CD14-positive monocyte (primary cell): ENCODE data around the gene CNTNAP2. TPM values are rescaled to one million over a fixed set of nuclear protein-coding genes. Genes with fewer than 3 reads are reported as not detected.

Experiments used
- DNase-seq, 3 donors: peaks; one replicate each; pipeline ENCODE4 v3.0.0-alpha.2; 2011 to 2022
- H2AFZ ChIP-seq: 2 replicates; pipeline ENCODE4 v1.6.0; 2012; ENCODE audit warnings: mild to moderate bottlenecking, low read depth, low read length, inconsistent platforms; ENCODE audit not compliant: insufficient read depth, poor library complexity, severe bottlenecking
- H3K27ac ChIP-seq, 2 donors: 1 replicate in 1 of 2; 2 replicates in 1 of 2; pipeline ENCODE4 v1.5.1; 2012 to 2013; ENCODE audit warnings: low read length in 2 of 2, control low read depth in 1 of 2, inconsistent platforms in 1 of 2, low read depth in 1 of 2, mild to moderate bottlenecking in 1 of 2
- H3K27me3 ChIP-seq, 2 donors: one replicate each; pipeline versions ENCODE4 v1.6.0 to v1.6.1; 2011 to 2013; ENCODE audit warnings: low read length in 2 of 2; ENCODE audit not compliant: control insufficient read depth in 2 of 2, insufficient read depth in 2 of 2
- H3K36me3 ChIP-seq, 2 donors: replicated peaks in 1 of 2; 1 replicate in 1 of 2; 2 replicates in 1 of 2; pipeline versions ENCODE4 v1.5.1 to v1.6.1; 2012 to 2013; ENCODE audit warnings: low read length in 2 of 2, control low read depth in 1 of 2, inconsistent platforms in 1 of 2, mild to moderate bottlenecking in 1 of 2; ENCODE audit not compliant: insufficient read depth in 2 of 2, control insufficient read depth in 1 of 2
- H3K4me1 ChIP-seq, 2 donors: 1 replicate in 1 of 2; 2 replicates in 1 of 2; pipeline versions ENCODE4 v1.5.1 to v1.6.1; 2012 to 2013; ENCODE audit warnings: low read length in 2 of 2, control low read depth in 1 of 2, inconsistent platforms in 1 of 2, mild to moderate bottlenecking in 1 of 2, moderate library complexity in 1 of 2; ENCODE audit not compliant: insufficient read depth in 2 of 2, control insufficient read depth in 1 of 2
- H3K4me2 ChIP-seq: replicated peaks from 2 replicates; pipeline ENCODE3; 2012; ENCODE audit warnings: low read length, moderate library complexity, mild to moderate bottlenecking; ENCODE audit not compliant: poor library complexity, severe bottlenecking; ENCODE audit errors: extremely low read depth
- H3K4me3 ChIP-seq, 3 experiments: fragments of 200-600 bp in 1 of 3; sonication (generic) in 1 of 3; replicated peaks in 1 of 3; 1 replicate in 2 of 3; 2 replicates in 1 of 3; pipeline ENCODE4 v1.5.1; 2011 to 2013; ENCODE audit warnings: low read length in 3 of 3, mild to moderate bottlenecking in 3 of 3, control low read depth in 2 of 3, low read depth in 2 of 3, inconsistent platforms in 1 of 3, moderate library complexity in 1 of 3
- H3K79me2 ChIP-seq: 2 replicates; pipeline ENCODE4 v1.6.0; 2012; ENCODE audit warnings: mild to moderate bottlenecking, control low read depth, inconsistent platforms, low read length, moderate library complexity; ENCODE audit not compliant: insufficient read depth
- H3K9ac ChIP-seq: 2 replicates; pipeline ENCODE4 v1.6.0; 2017; ENCODE audit warnings: low read length, mild to moderate bottlenecking; ENCODE audit not compliant: insufficient read depth, poor library complexity, severe bottlenecking
- H3K9me3 ChIP-seq, 2 donors: replicated peaks in 1 of 2; 1 replicate in 1 of 2; 2 replicates in 1 of 2; pipeline versions ENCODE4 v1.5.1 to v1.6.1; 2012 to 2013; ENCODE audit warnings: low read length in 2 of 2, control low read depth in 1 of 2; ENCODE audit not compliant: control insufficient read depth in 1 of 2, insufficient read depth in 1 of 2
- H4K20me1 ChIP-seq: 2 replicates; pipeline ENCODE4 v1.6.0; 2012; ENCODE audit warnings: mild to moderate bottlenecking, low read length, control low read depth, moderate library complexity; ENCODE audit not compliant: insufficient read depth
- H3K27ac Mint-ChIP-seq, 7 donors: one replicate each; pipeline ENCODE4 v1.8.0; 2020; ENCODE audit warnings: mild to moderate bottlenecking in 7 of 7, mixed read lengths in 7 of 7, moderate library complexity in 6 of 7, inconsistent platforms in 2 of 7
- H3K27me3 Mint-ChIP-seq, 3 donors: one replicate each; pipeline ENCODE4 v1.8.0; 2021 to 2022; ENCODE audit warnings: low read depth in 3 of 3, mild to moderate bottlenecking in 3 of 3, mixed read lengths in 3 of 3, moderate library complexity in 3 of 3, inconsistent platforms in 1 of 3
- H3K36me3 Mint-ChIP-seq, 2 donors: one replicate each; pipeline ENCODE4 v1.8.0; 2020; ENCODE audit warnings: mixed read lengths in 2 of 2, inconsistent platforms in 1 of 2, mild to moderate bottlenecking in 1 of 2
- H3K4me1 Mint-ChIP-seq: one replicate; pipeline ENCODE4 v1.8.0; 2020; ENCODE audit warnings: mild to moderate bottlenecking, mixed read lengths
- H3K4me3 Mint-ChIP-seq, 2 donors: one replicate each; pipeline ENCODE4 v1.8.0; 2020; ENCODE audit warnings: mild to moderate bottlenecking in 2 of 2, mixed read lengths in 2 of 2, moderate library complexity in 1 of 2
- H3K9me3 Mint-ChIP-seq, 7 donors: one replicate each; pipeline ENCODE4 v1.8.0; 2020 to 2022; ENCODE audit warnings: mixed read lengths in 7 of 7, mild to moderate bottlenecking in 6 of 7, moderate library complexity in 6 of 7, inconsistent platforms in 2 of 7
- whole genome bisulfite sequencing: methylation state at CpG from one replicate; pipeline ENCODE4 v1.1.5; 2013; ENCODE audit warnings: missing lambda C conversion rate; ENCODE audit not compliant: insufficient coverage; 5-methylcytosine and 5-hydroxymethylcytosine counted together
- intact Hi-C, 2 donors: fragments of 100-400 bp; cut with micrococcal nuclease; formaldehyde crosslinking; loops; one replicate each; pipeline versions ENCODE4 v1.15.0 to v1.15.1; 2023
- polyA plus RNA-seq, 3 donors: library from polyadenylated mRNA; depleted of rRNA in 1 of 3; unstranded in 2 of 3; stranded (reverse) in 1 of 3; fragments of 300-500 nt in 2 of 3; fragments of >200 nt in 1 of 3; fragmentation: Illumina TruSeq in 2 of 3; gene quantifications; 1 replicate in 2 of 3; 2 replicates in 1 of 3; pipeline ENCODE4 v1.2.3, GENCODE V29; 2012 to 2021
- TF ChIP-seq, protein P1 (sequence below): fragments of 200-600 bp; IDR thresholded peaks from one replicate; pipeline ENCODE4 v1.8.0; 2022; ENCODE audit warnings: antibody characterized with exemption, mild to moderate bottlenecking

The CNTNAP2 gene
- polyA plus RNA-seq, 3 donors = 0.01 TPM; not detected in 2

DNA sequence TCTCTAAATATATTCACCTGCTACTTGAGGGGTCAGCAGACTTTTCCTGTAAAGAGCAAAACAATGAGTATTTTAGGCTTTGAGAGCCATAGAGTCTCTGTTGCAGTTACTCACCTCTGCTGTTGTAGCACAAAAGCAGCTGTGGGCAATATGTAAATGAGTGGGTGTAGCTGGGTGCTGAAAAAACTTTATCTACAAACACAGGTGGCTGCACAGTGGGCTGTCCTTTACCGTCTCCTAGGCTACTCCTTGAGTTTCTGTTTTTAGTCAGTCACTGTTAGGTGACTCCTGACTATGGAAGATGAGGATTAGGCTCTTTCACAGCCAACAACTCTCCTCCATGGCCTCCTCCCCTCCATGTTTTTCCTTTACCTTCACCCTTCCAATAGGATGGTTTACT is 2187.9 kb downstream of the CNTNAP2 start:
- H3K4me2 ChIP-seq = no peak overlapping the region
- H3K4me3 Mint-ChIP-seq = no peak overlapping the region
- H3K79me2 ChIP-seq = no peaks in the 10 kb centered on the region
- H3K9me3 Mint-ChIP-seq = peaks cover under 1 to 9% (median 3%) of the 10 kb centered on the region in 7 donors
- no peaks in the 10 kb centered on the region for H3K9me3 ChIP-seq
- no peaks in the 10 kb centered on the region for H3K36me3 Mint-ChIP-seq
- H3K4me3 ChIP-seq = no peak overlapping the region
- no peaks in the 10 kb centered on the region for H3K4me1 ChIP-seq
- H3K27ac Mint-ChIP-seq = peak overlapping the region in 1 of 7 donors; percentile 7
- no peak overlapping the region for H3K9ac ChIP-seq
- no CpG with 5 or more reads among the region's 1 CpG for WGBS
- no peaks in the 10 kb centered on the region for H4K20me1 ChIP-seq
- no peak overlapping the region for H2AFZ ChIP-seq
- no peak for DNase-seq
- no peak overlapping the region for H3K27ac ChIP-seq
- H3K36me3 ChIP-seq = no peaks in the 10 kb centered on the region
- TF ChIP-seq, protein P1, sequence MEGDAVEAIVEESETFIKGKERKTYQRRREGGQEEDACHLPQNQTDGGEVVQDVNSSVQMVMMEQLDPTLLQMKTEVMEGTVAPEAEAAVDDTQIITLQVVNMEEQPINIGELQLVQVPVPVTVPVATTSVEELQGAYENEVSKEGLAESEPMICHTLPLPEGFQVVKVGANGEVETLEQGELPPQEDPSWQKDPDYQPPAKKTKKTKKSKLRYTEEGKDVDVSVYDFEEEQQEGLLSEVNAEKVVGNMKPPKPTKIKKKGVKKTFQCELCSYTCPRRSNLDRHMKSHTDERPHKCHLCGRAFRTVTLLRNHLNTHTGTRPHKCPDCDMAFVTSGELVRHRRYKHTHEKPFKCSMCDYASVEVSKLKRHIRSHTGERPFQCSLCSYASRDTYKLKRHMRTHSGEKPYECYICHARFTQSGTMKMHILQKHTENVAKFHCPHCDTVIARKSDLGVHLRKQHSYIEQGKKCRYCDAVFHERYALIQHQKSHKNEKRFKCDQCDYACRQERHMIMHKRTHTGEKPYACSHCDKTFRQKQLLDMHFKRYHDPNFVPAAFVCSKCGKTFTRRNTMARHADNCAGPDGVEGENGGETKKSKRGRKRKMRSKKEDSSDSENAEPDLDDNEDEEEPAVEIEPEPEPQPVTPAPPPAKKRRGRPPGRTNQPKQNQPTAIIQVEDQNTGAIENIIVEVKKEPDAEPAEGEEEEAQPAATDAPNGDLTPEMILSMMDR = no peak
- H3K27me3 ChIP-seq = no peaks in the 10 kb centered on the region
- no peaks in the 10 kb centered on the region for H3K4me1 Mint-ChIP-seq
- no peaks in the 10 kb centered on the region for H3K27me3 Mint-ChIP-seq
- intact Hi-C loops = no loop called here

DNA sequence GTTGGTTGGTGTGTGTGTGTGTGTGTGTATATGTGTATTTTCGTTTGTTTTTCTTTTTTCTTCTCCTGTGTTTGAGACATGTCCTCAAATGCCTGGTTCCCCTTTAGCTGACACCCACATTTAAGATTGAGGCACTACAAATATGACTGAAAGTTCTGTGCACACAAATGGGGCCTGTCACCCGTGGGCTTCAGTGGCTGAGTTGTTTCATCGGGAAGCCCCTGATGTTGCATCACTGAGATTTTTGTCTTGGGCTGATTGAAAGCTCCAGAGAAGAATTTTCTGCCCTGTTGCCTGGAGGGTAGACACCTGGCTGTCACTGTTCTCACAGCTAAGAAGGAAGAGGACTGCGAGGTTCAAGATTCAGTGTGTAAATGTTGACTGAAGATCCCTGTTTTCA is 2190.2 kb downstream of the CNTNAP2 start:
- no peaks in the 10 kb centered on the region for H3K27me3 ChIP-seq
- no peaks in the 10 kb centered on the region for H3K9me3 ChIP-seq
- no peaks in the 10 kb centered on the region for H4K20me1 ChIP-seq
- no peaks in the 10 kb centered on the region for H3K4me1 ChIP-seq
- H3K79me2 ChIP-seq = no peaks in the 10 kb centered on the region
- DNase-seq = no peak
- no peak overlapping the region for H3K27ac ChIP-seq
- Mint-ChIP-seq H3K4me1 (no peaks in the 10 kb centered on the region), H3K9me3 (peaks cover 3 to 11% (median 9%) of the 10 kb centered on the region in 7 donors), H3K27ac (no peak overlapping the region), H3K27me3 (no peaks in the 10 kb centered on the region), H3K36me3 (no peaks in the 10 kb centered on the region), H3K4me3 (no peak overlapping the region)
- intact Hi-C loops = no loop called here
- TF ChIP-seq, protein P1 = no peak
- H3K4me2 ChIP-seq = no peak overlapping the region
- H3K36me3 ChIP-seq = no peaks in the 10 kb centered on the region
- 69% methylated on average over 2 of the region's 4 CpGs for WGBS
- no peak overlapping the region for H3K4me3 ChIP-seq
- no peak overlapping the region for H3K9ac ChIP-seq
- H2AFZ ChIP-seq = no peak overlapping the region
